PC-9 (cell line): Measurements from ENCODE around the gene F3. TPM values are rescaled to one million over a fixed set of nuclear protein-coding genes. Genes with fewer than 3 reads are reported as not detected.

Source experiments
- BruUV-seq: library from RNA; stranded (reverse); fragments of 400-500 nt; replicated peaks from 2 replicates; lab custom pipeline; 2021; lab: Mats Ljungman, UMichigan
- CTCF ChIA-PET: fragments of 300-600 bp; sonication (Branson Sonifier 250); formaldehyde crosslinking; loops from one replicate; lab custom pipeline; 2022; ENCODE audit warnings: antibody characterized with exemption; lab: Charles Lee
- POLR2A ChIA-PET: fragments of 300-600 bp; sonication (Branson Sonifier 250); formaldehyde crosslinking; loops from one replicate; lab custom pipeline; 2022; ENCODE audit warnings: antibody characterized with exemption; ENCODE audit not compliant: unreplicated experiment; lab: Charles Lee
- DNase-seq, 2 experiments: peaks; one replicate each; pipeline versions ENCODE4 v3.0.0 to v3.0.0-alpha.2; 2015 to 2022; ENCODE audit warnings: mixed read lengths in 1 of 2
- H2AFZ ChIP-seq: fragments of 200-600 bp; sonication (generic); 2 replicates; pipeline ENCODE4 v1.8.1; 2017; ENCODE audit warnings: antibody characterized with exemption
- H3F3A ChIP-seq: fragments of 200-600 bp; sonication (generic); 2 replicates; pipeline ENCODE4 v1.8.1; 2017; ENCODE audit warnings: antibody characterized with exemption, mild to moderate bottlenecking, low read depth; ENCODE audit not compliant: insufficient read depth
- H3K27ac ChIP-seq: fragments of 200-600 bp; sonication (generic); 2 replicates; pipeline ENCODE4 v1.6.1; 2016; ENCODE audit warnings: mixed run types
- H3K27me3 ChIP-seq: fragments of 200-600 bp; sonication (generic); 2 replicates; pipeline ENCODE4 v1.6.1; 2016; ENCODE audit warnings: low read depth, mixed run types; ENCODE audit not compliant: insufficient read depth
- H3K36me3 ChIP-seq: fragments of 200-600 bp; sonication (generic); 2 replicates; pipeline ENCODE4 v1.6.1; 2016; ENCODE audit warnings: low read depth, mixed run types
- H3K4me1 ChIP-seq: fragments of 200-600 bp; sonication (generic); replicated peaks from 2 replicates; pipeline ENCODE4 v1.6.1; 2016; ENCODE audit warnings: mixed run types; ENCODE audit not compliant: insufficient read depth
- H3K4me2 ChIP-seq: fragments of 200-600 bp; sonication (generic); 2 replicates; pipeline ENCODE4 v1.6.1; 2017; ENCODE audit warnings: mixed run types
- H3K4me3 ChIP-seq: fragments of 200-600 bp; sonication (generic); 2 replicates; pipeline ENCODE4 v1.6.1; 2016; ENCODE audit warnings: mixed run types
- H3K79me2 ChIP-seq: fragments of 200-600 bp; sonication (generic); 2 replicates; pipeline ENCODE4 v1.6.1; 2017; ENCODE audit warnings: low read depth, mixed run types
- H3K9me2 ChIP-seq: fragments of 200-600 bp; sonication (generic); 2 replicates; pipeline ENCODE4 v1.8.1; 2017; ENCODE audit warnings: mild to moderate bottlenecking; ENCODE audit not compliant: insufficient read depth
- H3K9me3 ChIP-seq: fragments of 200-600 bp; sonication (generic); 2 replicates; pipeline ENCODE4 v1.8.1; 2016; ENCODE audit warnings: low read depth; ENCODE audit not compliant: insufficient read depth
- H4K20me1 ChIP-seq: fragments of 200-600 bp; sonication (generic); 2 replicates; pipeline ENCODE4 v1.8.1; 2017; ENCODE audit not compliant: insufficient read depth
- CTCF ChIP-seq: fragments of 200-600 bp; sonication (generic); conservative IDR thresholded peaks from 2 replicates; pipeline ENCODE4 v1.6.1; 2017; ENCODE audit warnings: mixed run types, antibody characterized with exemption, mild to moderate bottlenecking, moderate library complexity
- EZH2 ChIP-seq: fragments of 200-600 bp; sonication (generic); IDR thresholded peaks from 2 replicates; pipeline ENCODE4 v1.8.0; 2017; ENCODE audit warnings: antibody characterized with exemption, low read depth
- intact Hi-C: fragments of 100-400 bp; cut with micrococcal nuclease; formaldehyde crosslinking; loops from one replicate; pipeline ENCODE4 v1.10.0; 2022; ENCODE audit not compliant: unreplicated experiment
- total RNA-seq: library from RNA; stranded (reverse); gene quantifications from 2 replicates; pipeline ENCODE4 v1.2.3, GENCODE V29; 2021

The F3 gene
- total RNA-seq, 1 experiment from 2014 or later: 335 TPM

GRCh38 chr1:94496076-94496755 lies 45.3 kb downstream of the F3 start:
- BruUV-seq: no TSS peak
- no peak for TF ChIP-seq EZH2
- TF ChIP-seq CTCF: no peak
- Histone ChIP-seq H3K4me3 (no peak overlapping the region), H3K4me2 (no peak overlapping the region), H3K9me2 (no peaks in the 10 kb centered on the region), H3K27ac (no peak overlapping the region), H2AFZ (no peak overlapping the region), H3K36me3 (peaks cover 31% of the 10 kb centered on the region), H3K4me1 (no peaks in the 10 kb centered on the region), H3K9me3 (no peaks in the 10 kb centered on the region), H3F3A (peaks cover 10% of the 10 kb centered on the region; the same call in 1 of the 2 replicates), H4K20me1 (no peaks in the 10 kb centered on the region), H3K79me2 (no peaks in the 10 kb centered on the region), H3K27me3 (no peaks in the 10 kb centered on the region)
- intact Hi-C loops: no loop called here
- ChIA-PET POLR2A (interaction anchor here (0.6 kb wide), 1 partner anchor 531 kb away, joined by 16 read pairs; no protein-coding TSS in a partner anchor), CTCF (interaction anchor here (0.7 kb wide), 1 partner anchor 17 kb away, joined by 3 read pairs; no protein-coding TSS in a partner anchor)
- DNase-seq: no peak

- BruUV-seq: no TSS peak
- POLR2A ChIA-PET: no interaction called here
- H2AFZ ChIP-seq: no peak overlapping the region
- DNase-seq: no peak
- H3K79me2 ChIP-seq: no peaks in the 10 kb centered on the region
- H3K4me2 ChIP-seq: no peak overlapping the region
- H3K27ac ChIP-seq: no peak overlapping the region
- intact Hi-C loops: no loop called here
- no peaks in the 10 kb centered on the region for H3K9me3 ChIP-seq
- no peaks in the 10 kb centered on the region for H3K9me2 ChIP-seq
- CTCF ChIA-PET: no interaction called here
- H3F3A ChIP-seq: peaks cover 11% of the 10 kb centered on the region; the same call in 1 of the 2 replicates
- H3K36me3 ChIP-seq: peaks cover 35% of the 10 kb centered on the region
- no peak overlapping the region for H3K4me3 ChIP-seq
- H3K4me1 ChIP-seq: no peaks in the 10 kb centered on the region
- no peaks in the 10 kb centered on the region for H4K20me1 ChIP-seq
- no peaks in the 10 kb centered on the region for H3K27me3 ChIP-seq
- TF ChIP-seq EZH2 (no peak), CTCF (no peak)
Measured at GRCh38 chr1:94490556-94490955, 51.0 kb downstream of the F3 start.

- Histone ChIP-seq H4K20me1 (no peaks in the 10 kb centered on the region), H3K4me2 (no peak overlapping the region), H2AFZ (no peak overlapping the region), H3K27ac (no peak overlapping the region), H3K79me2 (no peaks in the 10 kb centered on the region), H3K4me3 (no peak overlapping the region), H3K27me3 (no peaks in the 10 kb centered on the region), H3K9me2 (no peaks in the 10 kb centered on the region), H3F3A (peaks cover 8% of the 10 kb centered on the region; the same call in 1 of the 2 replicates), H3K4me1 (no peaks in the 10 kb centered on the region), H3K36me3 (peaks cover 42% of the 10 kb centered on the region), H3K9me3 (no peaks in the 10 kb centered on the region)
- TF ChIP-seq EZH2: no peak
- TF ChIP-seq CTCF: no peak
- intact Hi-C loops: no loop called here
- ChIA-PET POLR2A (interaction anchor here (0.5 to 0.6 kb wide), 2 partner anchors 240 to 331 kb away, joined by 3 to 6 read pairs; no protein-coding TSS in a partner anchor), CTCF (interaction anchor here (0.5 to 0.6 kb wide), 2 partner anchors 43 to 556 kb away, joined by 3 to 7 read pairs; no protein-coding TSS in a partner anchor)
- no peak for DNase-seq
- BruUV-seq: no TSS peak
Measured at GRCh38 chr1:94486990-94487389, 54.6 kb downstream of the F3 start.
